Adipocyte (in vitro differentiated cells): ENCODE results near the gene XAGE3.

Source experiments
- DNase-seq: peaks from one replicate; pipeline ENCODE4 v3.0.0-alpha.2; 2015; ENCODE audit warnings: low read depth
- H3K27me3 ChIP-seq: replicated peaks from 2 replicates; pipeline ENCODE4 v1.7.0; 2013; ENCODE audit warnings: mild to moderate bottlenecking, low read length, moderate library complexity; ENCODE audit not compliant: control insufficient read depth, insufficient read depth
- H3K36me3 ChIP-seq: 2 replicates; pipeline ENCODE4 v1.7.0; 2013; ENCODE audit warnings: low read length, mild to moderate bottlenecking, moderate library complexity; ENCODE audit not compliant: control insufficient read depth, insufficient read depth, severe bottlenecking
- H3K4me1 ChIP-seq: 2 replicates; pipeline ENCODE4 v1.7.0; 2013; ENCODE audit warnings: mild to moderate bottlenecking, low read length, moderate library complexity; ENCODE audit not compliant: control insufficient read depth, insufficient read depth
- H3K4me3 ChIP-seq: 2 replicates; pipeline ENCODE4 v1.7.0; 2013; ENCODE audit warnings: mild to moderate bottlenecking, low read length, moderate library complexity
- H3K9ac ChIP-seq: 2 replicates; pipeline ENCODE4 v1.7.0; 2013; ENCODE audit warnings: mild to moderate bottlenecking, low read length, moderate library complexity
- H3K9me3 ChIP-seq: 2 replicates; pipeline ENCODE4 v1.7.0; 2013; ENCODE audit warnings: mild to moderate bottlenecking, low read length, moderate library complexity; ENCODE audit not compliant: control insufficient read depth

XAGE3 gene

DNA sequence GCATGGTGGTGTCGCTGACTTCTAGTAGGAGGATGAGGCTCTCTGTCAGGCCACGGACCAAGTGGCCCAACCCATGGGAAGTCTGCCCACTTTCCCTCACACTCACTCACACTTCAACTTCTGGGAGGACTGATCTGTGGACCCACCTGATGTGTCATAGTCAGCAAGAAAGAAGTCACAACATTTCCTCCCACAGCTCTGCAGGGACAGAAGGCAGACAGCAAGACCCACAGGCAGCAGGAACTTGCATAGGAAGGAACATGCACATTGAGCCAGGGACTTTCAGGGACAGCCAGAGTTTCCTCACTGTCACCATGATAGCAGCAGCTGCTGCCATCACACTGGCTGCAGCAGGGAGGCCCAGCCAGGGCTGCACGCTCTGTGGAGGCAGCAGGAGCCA, 37.3 kb downstream of the XAGE3 start:
- no peaks in the 10 kb centered on the region for H3K4me1 ChIP-seq

DNA sequence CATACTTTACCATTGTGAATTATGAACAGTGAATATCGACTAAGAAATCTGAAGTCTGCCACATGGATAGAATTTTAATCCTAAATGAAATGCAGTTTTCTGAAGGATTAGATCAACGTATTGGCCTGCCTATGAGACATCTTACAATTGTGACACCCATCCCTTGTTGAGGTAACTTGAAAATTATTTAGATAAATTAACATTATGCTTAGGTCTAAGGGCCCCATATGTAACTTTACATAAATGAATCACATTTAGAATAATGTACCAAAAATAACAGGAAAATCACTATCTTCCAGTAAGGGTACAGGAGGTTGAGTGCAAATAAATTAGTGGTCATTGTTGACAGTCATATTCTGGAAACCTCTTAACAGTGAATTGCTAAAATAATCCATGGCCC, 43.3 kb downstream of the XAGE3 start:
- Histone ChIP-seq H3K27me3 (peaks cover 25% of the 10 kb centered on the region), H3K9ac (no peak overlapping the region), H3K36me3 (no peaks in the 10 kb centered on the region), H3K4me1 (no peaks in the 10 kb centered on the region), H3K9me3 (no peaks in the 10 kb centered on the region), H3K4me3 (no peak overlapping the region)
- DNase-seq: no peak

More for the DNA sequence above, 37.3 kb downstream of the XAGE3 start:
- H3K36me3 ChIP-seq: no peaks in the 10 kb centered on the region
- no peak for DNase-seq
- H3K4me3 ChIP-seq: no peak overlapping the region
- peaks cover 23% of the 10 kb centered on the region for H3K9me3 ChIP-seq
- H3K27me3 ChIP-seq: peaks cover 3% of the 10 kb centered on the region
- no peak overlapping the region for H3K9ac ChIP-seq

DNA sequence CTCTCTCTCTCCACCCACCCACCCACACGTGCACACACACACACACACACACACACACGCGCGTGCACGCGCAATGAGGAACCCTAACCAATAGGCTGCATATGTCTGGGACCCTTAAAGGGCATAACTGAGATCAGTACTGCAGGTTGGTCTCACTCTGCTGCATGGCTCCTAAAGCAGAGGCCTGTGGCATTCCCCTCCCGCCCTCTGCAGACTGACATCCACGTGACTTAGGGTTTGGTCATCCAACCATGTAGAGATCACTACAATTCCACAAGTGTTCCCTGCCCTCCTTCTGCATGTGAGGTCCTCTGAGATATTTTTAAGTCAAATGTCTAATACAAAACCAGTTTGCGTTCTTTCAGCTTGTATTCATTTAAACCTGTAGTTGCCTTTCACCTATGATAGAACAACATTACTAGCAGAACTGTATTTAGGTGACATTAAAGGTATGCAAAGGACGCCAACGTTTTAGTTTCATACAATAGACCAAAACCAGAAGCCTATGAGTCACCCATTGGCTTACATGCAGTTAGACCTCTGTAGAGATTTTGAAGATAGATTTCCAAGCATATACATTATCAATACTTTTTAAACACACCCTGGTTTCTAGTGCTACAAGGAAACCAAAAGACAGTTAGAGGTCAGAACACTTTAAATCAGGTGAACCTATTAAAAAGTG, 46.7 kb downstream of the XAGE3 start:
- no peak for DNase-seq

DNA sequence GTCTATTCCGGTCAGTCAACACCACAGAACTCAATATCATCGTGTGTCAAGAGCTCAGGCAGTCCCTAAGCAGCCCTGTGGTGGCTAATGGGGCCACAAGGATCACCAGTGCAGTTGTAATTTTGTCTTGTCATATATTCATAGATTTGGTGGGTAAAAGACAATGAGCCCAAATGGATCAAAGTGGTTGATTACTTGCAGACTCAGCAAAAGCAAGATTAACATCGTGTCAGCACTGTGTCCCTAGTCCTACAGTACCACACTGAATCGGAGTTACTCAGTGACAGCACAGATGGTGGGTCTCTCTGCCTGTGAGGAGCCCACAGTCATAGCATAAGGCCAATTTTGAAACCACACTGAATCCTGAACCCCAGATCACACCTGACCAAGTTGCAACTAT, 48.1 kb downstream of the XAGE3 start:
- no peak overlapping the region for H3K4me3 ChIP-seq
- no peak overlapping the region for H3K9ac ChIP-seq
- peaks cover 5% of the 10 kb centered on the region for H3K9me3 ChIP-seq
- no peaks in the 10 kb centered on the region for H3K4me1 ChIP-seq
- DNase-seq: no peak
- H3K27me3 ChIP-seq: peaks cover 57% of the 10 kb centered on the region
- H3K36me3 ChIP-seq: no peaks in the 10 kb centered on the region

More for the DNA sequence above, 46.7 kb downstream of the XAGE3 start:
- Histone ChIP-seq H3K36me3 (no peaks in the 10 kb centered on the region), H3K9me3 (peaks cover 5% of the 10 kb centered on the region), H3K4me3 (no peak overlapping the region), H3K9ac (no peak overlapping the region), H3K4me1 (no peaks in the 10 kb centered on the region), H3K27me3 (peaks cover 55% of the 10 kb centered on the region)
